OCI-LY1 (cell line): ENCODE results near the gene IFNA6.

ENCODE experiments used
- H2AFZ ChIP-seq: fragments of 200-600 bp; sonication (generic), shearing (Covaris generic); 2 replicates; pipeline ENCODE4 v1.6.0; 2014; ENCODE audit warnings: antibody characterized with exemption, mild to moderate bottlenecking, low read length
- H3F3A ChIP-seq: fragments of 200-600 bp; sonication (generic), shearing (Covaris generic); 2 replicates; pipeline ENCODE4 v1.6.0; 2014; ENCODE audit warnings: mild to moderate bottlenecking, antibody characterized with exemption, low read length, moderate library complexity; ENCODE audit not compliant: insufficient read depth
- H3K27ac ChIP-seq: fragments of 200-600 bp; sonication (generic); 2 replicates; pipeline ENCODE4 v1.5.1; 2014; ENCODE audit warnings: low read length, mixed run types, mild to moderate bottlenecking, low read depth; ENCODE audit not compliant: poor library complexity, severe bottlenecking
- H3K27me3 ChIP-seq: fragments of 200-600 bp; sonication (generic); 2 replicates; pipeline ENCODE4 v1.6.0; 2014; ENCODE audit warnings: antibody characterized with exemption, mild to moderate bottlenecking, low read length, moderate library complexity; ENCODE audit not compliant: insufficient read depth
- H3K36me3 ChIP-seq: fragments of 200-600 bp; sonication (generic); 2 replicates; pipeline ENCODE4 v1.6.1; 2014; ENCODE audit warnings: mild to moderate bottlenecking, antibody characterized with exemption, low read length, moderate library complexity, mixed read lengths; ENCODE audit not compliant: insufficient read depth
- H3K4me1 ChIP-seq: fragments of 200-600 bp; sonication (generic); 2 replicates; pipeline ENCODE4 v1.5.1; 2014; ENCODE audit warnings: mild to moderate bottlenecking, low read length, moderate library complexity; ENCODE audit not compliant: insufficient read depth, severe bottlenecking
- H3K4me2 ChIP-seq: fragments of 200-600 bp; sonication (generic), shearing (Covaris generic); 2 replicates; pipeline ENCODE4 v1.6.1; 2014; ENCODE audit warnings: low read length
- H3K4me3 ChIP-seq: fragments of 200-600 bp; sonication (generic); 2 replicates; pipeline ENCODE4 v1.5.1; 2014; ENCODE audit warnings: low read length, low read depth, mild to moderate bottlenecking, mixed read lengths; ENCODE audit not compliant: poor library complexity, severe bottlenecking
- H3K79me2 ChIP-seq: fragments of 200-600 bp; shearing (Covaris generic); 2 replicates; pipeline ENCODE4 v1.6.1; 2016; ENCODE audit warnings: mixed run types, low read length, mixed read lengths; ENCODE audit not compliant: insufficient read depth
- H3K9ac ChIP-seq: fragments of 200-600 bp; sonication (generic), shearing (Covaris generic); 2 replicates; pipeline ENCODE4 v1.6.1; 2014; ENCODE audit warnings: mild to moderate bottlenecking, low read length, mixed read lengths
- H3K9me2 ChIP-seq: fragments of 200-600 bp; sonication (generic), shearing (Covaris generic); 2 replicates; pipeline ENCODE4 v1.6.1; 2014; ENCODE audit warnings: low read depth, mild to moderate bottlenecking, low read length, mixed read lengths
- H3K9me3 ChIP-seq: fragments of 200-600 bp; shearing (Covaris generic); 2 replicates; pipeline ENCODE4 v1.6.1; 2014; ENCODE audit warnings: low read length, mixed read lengths
- H4K20me1 ChIP-seq: fragments of 200-600 bp; sonication (generic), shearing (Covaris generic); 2 replicates; pipeline ENCODE4 v1.6.0; 2016; ENCODE audit warnings: mild to moderate bottlenecking, low read length; ENCODE audit not compliant: insufficient read depth
- CTCF ChIP-seq: fragments of 200-600 bp; sonication (generic), shearing (Covaris generic); IDR thresholded peaks from 2 replicates; pipeline ENCODE4 v1.5.1; 2017; ENCODE audit warnings: mild to moderate bottlenecking, antibody characterized with exemption, low read length, moderate library complexity, mixed read lengths
- EZH2 ChIP-seq: fragments of 200-600 bp; sonication (generic), shearing (Covaris generic); IDR thresholded peaks from 2 replicates; pipeline ENCODE4 v1.8.0; 2017; ENCODE audit warnings: borderline replicate concordance, mixed run types, mild to moderate bottlenecking, antibody characterized with exemption, low read length, moderate library complexity, mixed read lengths

The IFNA6 gene

GRCh38 chr9:21324047-21324446 is 26.6 kb downstream of the IFNA6 start:
- Histone ChIP-seq H4K20me1 (no peaks in the 10 kb centered on the region), H3K36me3 (peaks cover 6% of the 10 kb centered on the region; the same call in 1 of the 2 replicates), H3K4me1 (no peaks in the 10 kb centered on the region), H3K4me2 (no peak overlapping the region), H3F3A (no peaks in the 10 kb centered on the region), H3K79me2 (no peaks in the 10 kb centered on the region), H2AFZ (no peak overlapping the region), H3K27ac (no peak overlapping the region), H3K4me3 (no peak overlapping the region), H3K9me3 (no peaks in the 10 kb centered on the region), H3K27me3 (no peaks in the 10 kb centered on the region), H3K9ac (no peak overlapping the region), H3K9me2 (no peaks in the 10 kb centered on the region)
- TF ChIP-seq EZH2 (no peak), CTCF (no peak)

- Histone ChIP-seq H4K20me1 (no peaks in the 10 kb centered on the region), H3K9me2 (no peaks in the 10 kb centered on the region), H3F3A (no peaks in the 10 kb centered on the region), H3K4me3 (no peak overlapping the region), H3K4me1 (no peaks in the 10 kb centered on the region), H3K27ac (no peak overlapping the region), H3K9ac (no peak overlapping the region), H3K4me2 (no peak overlapping the region), H3K27me3 (no peaks in the 10 kb centered on the region), H3K9me3 (no peaks in the 10 kb centered on the region), H2AFZ (no peak overlapping the region), H3K79me2 (no peaks in the 10 kb centered on the region), H3K36me3 (peaks cover 6% of the 10 kb centered on the region; the same call in 1 of the 2 replicates)
- TF ChIP-seq EZH2 = no peak
- no peak for TF ChIP-seq CTCF
These were observed 27.7 kb downstream of the IFNA6 start for GRCh38 chr9:21322911-21323461.

DNA sequence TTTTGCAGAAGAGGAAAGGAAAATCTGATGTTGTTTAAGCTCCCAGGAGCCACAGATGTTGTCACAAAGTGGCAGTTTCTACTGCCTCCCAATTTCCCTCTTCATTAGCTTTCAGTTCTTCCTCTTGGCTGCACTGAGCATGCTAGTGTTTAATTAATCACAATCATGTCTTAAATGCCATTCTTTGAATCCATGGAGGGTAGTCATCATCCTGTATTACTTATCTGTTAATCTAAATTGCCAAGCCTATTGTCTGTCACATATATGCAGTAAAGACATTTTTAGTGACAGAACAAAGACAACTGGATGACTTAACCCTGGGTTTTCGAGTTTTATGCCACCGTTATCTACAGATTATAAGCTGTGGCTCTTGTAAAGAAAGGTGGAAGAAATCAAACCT is 30.2 kb downstream of the IFNA6 start:
- H3K4me1 ChIP-seq = no peaks in the 10 kb centered on the region
- no peaks in the 10 kb centered on the region for H3K79me2 ChIP-seq
- no peaks in the 10 kb centered on the region for H3F3A ChIP-seq
- TF ChIP-seq CTCF = no peak
- TF ChIP-seq EZH2 = no peak
- H3K9me3 ChIP-seq = no peaks in the 10 kb centered on the region
- no peak overlapping the region for H3K4me3 ChIP-seq
- no peaks in the 10 kb centered on the region for H3K27me3 ChIP-seq
- H2AFZ ChIP-seq = no peak overlapping the region
- H4K20me1 ChIP-seq = no peaks in the 10 kb centered on the region
- H3K9me2 ChIP-seq = no peaks in the 10 kb centered on the region
- no peak overlapping the region for H3K9ac ChIP-seq
- no peak overlapping the region for H3K27ac ChIP-seq
- H3K4me2 ChIP-seq = no peak overlapping the region
- peaks cover 6% of the 10 kb centered on the region; the same call in 1 of the 2 replicates for H3K36me3 ChIP-seq
